NCI-H1105 (cell line): Measurements from ENCODE around the gene BCORL1.

Experiments used
- DNase-seq: peaks from one replicate; lab custom pipeline; 2025; lab: John Stamatoyannopoulos, UW

Gene BCORL1

GRCh38 chrX:130014770-130015169, 32.3 kb downstream of the BCORL1 start:
- no peak for DNase-seq

DNA sequence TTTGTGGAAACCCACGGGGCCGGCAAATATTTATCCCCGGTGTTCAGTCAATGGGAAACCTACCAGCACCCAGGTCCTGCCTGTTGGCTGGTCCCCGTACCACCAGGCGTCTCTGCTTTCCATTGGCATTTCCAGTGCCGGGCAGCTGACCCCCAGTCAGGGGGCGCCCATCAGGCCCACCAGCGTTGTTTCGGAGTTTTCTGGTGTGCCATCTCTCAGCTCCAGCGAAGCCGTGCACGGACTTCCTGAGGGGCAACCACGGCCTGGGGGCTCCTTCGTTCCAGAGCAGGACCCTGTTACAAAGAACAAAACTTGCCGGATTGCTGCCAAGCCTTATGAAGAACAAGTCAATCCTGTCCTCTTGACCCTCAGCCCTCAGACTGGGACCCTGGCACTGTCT, 32.7 kb downstream of the BCORL1 start:
- no peak for DNase-seq

DNA sequence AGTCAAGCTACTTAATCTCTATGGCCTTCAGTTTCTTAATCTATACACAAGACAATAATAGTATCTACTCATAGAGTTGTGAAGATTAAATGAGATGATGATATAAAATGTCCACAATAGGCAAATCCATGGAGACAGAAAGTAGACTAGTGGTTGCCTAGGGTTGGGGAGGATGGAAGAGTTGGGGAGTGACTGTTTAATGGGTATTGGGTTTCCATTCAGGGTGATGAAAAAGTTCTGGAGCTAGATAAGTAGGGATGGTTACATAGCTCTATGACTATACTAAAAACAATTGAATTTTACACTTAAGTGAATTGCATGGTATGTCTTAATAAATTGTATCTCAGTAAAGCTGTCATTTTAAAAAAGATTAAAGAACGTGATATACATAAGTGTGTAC, 35.7 kb downstream of the BCORL1 start:
- no peak for DNase-seq

GRCh38 chrX:130020661-130021324, 38.4 kb downstream of the BCORL1 start:
- no peak for DNase-seq

- no peak for DNase-seq
Measured at GRCh38 chrX:130024127-130024526, 41.7 kb downstream of the BCORL1 start.

DNA sequence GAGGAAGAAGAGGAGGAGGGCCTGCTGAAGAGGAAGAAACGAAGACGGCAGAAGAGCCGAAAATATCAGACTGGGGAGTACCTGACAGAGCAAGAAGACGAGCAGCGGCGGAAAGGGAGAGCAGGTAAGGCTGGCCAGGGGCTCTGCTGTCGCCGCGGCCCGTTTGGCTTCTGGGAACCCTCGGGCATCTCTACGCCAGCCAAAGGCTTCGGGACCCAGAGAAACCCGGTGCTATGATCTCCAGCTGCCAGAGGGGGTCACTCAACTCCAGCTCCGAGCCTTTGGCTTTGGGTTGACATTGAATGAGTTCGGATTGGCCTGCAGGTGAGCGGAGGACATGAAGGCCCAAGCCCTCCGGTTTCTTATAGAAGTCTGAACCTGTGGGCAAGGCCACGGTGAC, 42.8 kb downstream of the BCORL1 start:
- no peak for DNase-seq

GRCh38 chrX:130027569-130027968, 45.1 kb downstream of the BCORL1 start:
- DNase-seq, result no peak

DNA sequence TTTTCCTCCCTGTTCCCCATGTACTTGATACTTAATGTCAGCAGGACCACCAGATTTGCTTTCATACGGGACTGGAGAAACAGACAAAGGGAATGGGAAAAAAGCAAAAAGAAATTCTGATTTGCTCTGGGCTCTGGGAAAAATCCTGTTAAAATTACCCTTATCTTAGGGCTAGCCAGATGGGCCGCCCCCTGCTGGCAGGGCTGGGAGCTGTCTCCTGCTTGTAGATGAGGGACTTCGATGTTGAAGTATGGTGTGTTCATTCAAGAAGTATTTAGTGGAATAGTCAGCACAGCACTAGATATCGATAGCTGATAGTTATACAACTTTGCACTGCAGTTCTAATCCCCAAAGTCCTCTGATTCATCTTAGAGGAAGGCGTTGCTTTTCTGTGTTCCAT, 45.8 kb downstream of the BCORL1 start:
- no peak for DNase-seq

DNA sequence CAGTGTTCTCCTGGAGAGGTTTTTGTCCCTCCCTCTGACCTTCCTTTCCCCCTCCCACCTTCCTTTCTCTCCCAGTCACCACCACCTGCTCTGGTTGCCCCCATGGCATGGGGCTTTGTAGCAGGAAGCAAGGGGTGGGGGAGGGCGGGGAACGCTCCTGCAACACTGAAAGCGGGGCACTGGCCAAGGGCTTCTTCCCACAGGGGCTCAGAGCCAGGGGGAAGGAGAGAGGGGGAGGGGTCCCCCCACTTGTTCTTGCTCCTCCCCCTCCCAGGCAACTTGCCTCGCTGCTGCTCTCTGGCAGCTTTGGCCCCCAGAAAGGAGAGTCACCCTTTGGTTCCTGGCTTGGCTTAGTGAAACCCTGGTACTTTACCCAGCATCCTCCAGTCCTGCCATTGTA, 48.4 kb downstream of the BCORL1 start:
- DNase-seq, result no peak

- DNase-seq, result no peak
Measured at GRCh38 chrX:130032552-130032951, 50.1 kb downstream of the BCORL1 start.

DNA sequence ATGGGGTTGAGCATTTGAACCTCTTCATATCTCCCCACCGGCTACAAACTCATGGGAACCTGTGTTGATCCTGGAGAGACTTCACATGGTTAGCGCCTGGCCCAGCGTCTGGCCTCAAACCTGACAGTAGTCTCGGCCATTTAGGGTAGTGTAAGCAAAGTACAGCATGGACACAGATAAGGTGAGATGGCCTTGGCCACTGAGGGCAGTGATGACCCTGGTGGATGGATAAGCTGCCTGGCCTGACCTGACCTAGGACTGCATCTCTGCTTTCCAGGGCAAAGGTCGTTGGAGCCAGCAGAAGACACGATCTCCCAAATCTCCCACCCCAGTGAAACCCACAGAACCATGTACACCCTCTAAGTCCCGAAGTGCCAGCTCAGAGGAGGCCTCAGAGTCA, 51.7 kb downstream of the BCORL1 start:
- no peak for DNase-seq

DNA sequence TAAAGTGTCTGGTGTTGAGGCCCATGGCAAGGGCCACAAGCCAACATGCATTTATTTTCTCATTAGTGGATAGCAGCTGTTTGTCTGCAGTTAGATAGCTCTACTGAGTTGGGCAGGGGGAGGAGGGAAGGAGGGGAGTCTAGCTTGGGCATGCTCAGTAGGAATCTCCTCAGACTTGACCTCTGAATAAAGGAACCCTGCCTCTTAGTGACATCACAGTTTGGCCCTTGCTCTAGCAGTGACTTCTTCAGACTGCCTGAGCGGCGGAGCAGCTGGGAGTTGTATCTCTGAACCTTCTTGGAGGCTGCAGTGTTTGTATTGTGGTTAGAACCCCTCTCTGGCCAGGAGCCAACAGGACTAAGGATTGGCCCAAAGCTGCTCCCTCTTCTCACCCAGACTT, 57.4 kb downstream of the BCORL1 start:
- DNase-seq, result no peak

DNA sequence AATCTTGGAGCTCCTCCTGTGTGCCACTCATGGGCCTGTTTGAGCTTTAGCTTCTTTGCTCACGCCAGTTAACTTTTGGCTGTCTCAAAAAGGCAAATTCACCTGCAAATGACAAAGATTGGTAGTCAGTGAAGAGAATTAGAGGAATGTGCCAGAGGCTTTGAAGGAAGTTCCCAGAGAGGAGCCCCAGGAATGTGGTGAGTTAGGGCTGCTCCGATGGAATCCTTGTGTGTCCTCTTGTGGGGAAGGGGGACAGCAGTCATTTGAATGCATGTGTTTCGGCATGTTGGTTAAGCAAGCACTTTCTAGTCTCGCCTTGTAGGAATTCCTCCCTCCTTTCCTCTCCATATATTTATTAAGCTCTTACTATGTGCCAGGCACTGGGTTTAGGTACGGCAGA, 65.0 kb downstream of the BCORL1 start:
- no peak for DNase-seq

DNA sequence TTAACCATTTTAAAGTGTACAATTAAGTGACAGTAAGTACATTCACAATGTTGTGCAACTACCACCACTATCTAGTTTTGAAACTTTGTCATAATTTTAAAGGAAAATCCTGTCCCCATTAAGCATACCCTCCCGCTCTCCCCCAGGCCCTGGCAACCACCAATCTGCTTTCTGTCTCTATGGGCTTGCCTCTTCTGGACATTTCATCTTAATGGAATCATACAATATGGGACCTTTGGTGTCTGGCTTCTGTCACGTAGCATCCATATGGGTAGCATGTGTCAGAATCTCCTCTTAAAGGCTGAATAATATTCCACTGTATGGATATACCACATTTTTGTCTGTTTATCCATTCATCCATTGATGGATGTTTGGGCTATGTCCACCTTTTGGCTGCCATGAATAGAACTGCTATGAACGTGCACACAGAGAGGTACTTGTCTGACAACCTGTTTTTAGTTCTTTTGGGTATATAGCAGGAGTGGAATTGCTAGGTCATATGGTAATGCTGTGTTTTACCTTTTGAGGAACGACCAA, 66.3 kb downstream of the BCORL1 start:
- no peak for DNase-seq

GRCh38 chrX:130049821-130050220, 67.4 kb downstream of the BCORL1 start:
- DNase-seq, result no peak

DNA sequence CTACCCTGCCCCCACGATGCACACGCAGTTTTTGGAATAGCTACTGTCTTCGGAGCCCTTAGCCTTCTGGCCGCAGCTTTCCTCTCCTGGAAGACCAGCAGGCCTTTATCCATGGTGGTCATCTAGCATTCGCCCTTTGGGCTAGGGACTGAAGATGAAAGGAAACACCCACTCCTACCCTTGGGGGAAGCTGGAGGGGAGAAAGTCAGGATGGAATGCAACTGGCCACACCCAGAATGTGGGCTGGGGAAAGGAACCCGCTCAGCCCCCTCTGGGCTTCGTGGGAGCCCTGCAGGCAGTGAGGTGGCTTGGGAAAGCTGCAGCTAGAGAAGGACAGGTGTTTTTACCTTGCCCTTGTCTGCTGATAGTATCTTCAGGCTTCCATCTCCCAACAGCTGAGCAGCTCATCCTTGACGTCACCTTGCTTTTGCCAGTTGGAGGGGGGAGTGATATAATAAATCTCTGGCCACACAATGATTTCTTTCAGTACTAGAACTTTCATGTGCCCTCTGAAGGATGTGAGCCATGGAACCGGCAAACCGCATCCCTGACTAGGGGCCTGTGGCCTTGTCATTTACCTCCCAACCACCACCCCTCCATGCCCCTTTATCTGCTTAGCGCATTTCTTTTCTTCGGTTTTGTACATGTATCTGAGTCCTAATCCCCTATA, 68.9 kb downstream of the BCORL1 start:
- DNase-seq, result no peak

DNA sequence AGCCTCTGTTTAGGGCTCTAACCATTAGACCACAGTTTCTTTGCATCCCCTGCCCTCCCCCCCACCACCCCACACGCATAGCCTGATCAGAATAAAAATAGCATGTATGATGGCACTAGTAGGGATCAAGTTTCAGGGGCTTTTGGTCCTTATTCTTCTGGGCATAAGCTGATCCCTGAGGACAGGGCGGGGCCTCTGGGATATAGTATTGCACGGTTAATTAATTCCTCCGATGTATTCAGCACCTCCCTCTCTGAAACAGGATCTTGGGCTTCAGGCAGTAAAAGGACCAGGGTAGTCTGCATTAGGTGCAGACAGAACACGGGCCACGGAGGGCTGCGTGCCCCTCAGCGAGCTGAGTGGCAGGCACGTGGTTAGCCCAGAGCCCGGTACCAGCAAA, 70.8 kb downstream of the BCORL1 start:
- DNase-seq, result no peak

DNA sequence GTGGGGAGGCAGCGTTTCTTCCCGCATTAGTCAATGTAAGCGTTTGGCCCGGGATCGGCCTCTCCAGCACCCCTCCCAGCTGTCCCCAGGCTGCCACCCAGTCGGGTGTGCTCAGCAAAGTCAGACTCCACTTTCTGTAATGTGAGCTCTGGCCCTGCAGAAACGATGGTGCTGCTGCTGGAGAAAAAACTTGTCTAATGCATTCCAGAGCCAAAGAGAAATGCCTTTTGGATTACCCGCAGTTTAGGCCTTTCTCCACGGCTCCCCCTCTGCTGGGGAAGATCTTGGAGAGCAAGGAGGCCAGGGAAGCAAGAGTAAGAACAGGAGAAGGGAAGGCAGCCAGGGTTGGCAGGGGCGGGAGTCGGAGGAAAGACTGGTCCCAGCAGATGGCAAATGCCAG, 72.7 kb downstream of the BCORL1 start:
- DNase-seq, result no peak

- no peak for DNase-seq
Measured at GRCh38 chrX:130055899-130056298, 73.5 kb downstream of the BCORL1 start.

GRCh38 chrX:130057209-130057608, 74.8 kb downstream of the BCORL1 start:
- DNase-seq, result no peak

DNA sequence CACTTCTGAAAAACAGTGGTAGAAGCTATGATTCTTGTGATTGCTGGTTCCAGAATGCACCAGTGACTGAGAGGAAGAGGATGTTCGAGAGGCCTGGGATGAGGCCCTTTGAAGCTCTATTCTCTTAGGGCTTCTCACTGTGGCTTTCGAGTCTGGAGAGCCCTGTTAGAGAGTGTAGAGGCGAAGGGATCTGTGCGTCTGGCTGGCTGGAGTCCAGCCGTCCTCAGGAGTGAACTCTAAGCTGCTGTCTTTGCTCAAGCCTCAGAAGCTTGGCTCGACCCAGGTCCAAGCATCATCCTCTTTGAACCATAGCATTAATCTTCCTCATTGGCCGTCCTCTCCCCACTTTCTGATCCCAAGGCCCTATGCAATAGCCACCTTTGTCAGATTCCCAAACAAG, 76.2 kb downstream of the BCORL1 start:
- no peak for DNase-seq

GRCh38 chrX:130060122-130061069, 78.0 kb downstream of the BCORL1 start:
- peak; percentile 59 for DNase-seq
